ENCODE data around the gene ADGRB3.

ADGRB3 gene

DNA sequence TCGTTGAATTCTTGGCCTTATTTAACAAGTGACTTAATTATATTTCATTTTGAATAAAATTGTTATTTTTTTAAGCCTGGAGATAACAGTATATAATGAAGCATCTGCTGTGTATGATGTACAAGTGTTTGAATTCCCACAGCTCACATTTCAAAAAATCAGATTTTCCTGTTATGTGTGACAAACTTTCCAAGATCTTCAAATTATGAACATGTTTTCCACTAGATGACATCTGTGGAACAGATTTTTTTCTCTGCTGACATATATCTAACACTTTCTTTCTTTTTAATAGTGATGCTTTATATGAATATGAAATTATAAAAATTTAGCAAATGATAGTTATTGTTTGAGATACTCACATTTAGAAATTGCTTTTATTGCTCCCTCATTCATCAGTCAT is 678.9 kb downstream of the ADGRB3 start:
- no peak overlapping the region for H3K4ac ChIP-seq (ENCODE audit: low read length)
- no CpG with 5 or more reads among the region's 1 CpG for WGBS, 2 donors (ENCODE audit: extremely low coverage in 2 of 2, insufficient read length in 2 of 2, insufficient replicate concordance in 1 of 2)
- no peak overlapping the region for H3K4me2 ChIP-seq (ENCODE audit: insufficient read depth, low read length, poor library complexity, severe bottlenecking)
- no peak overlapping the region for H4K91ac ChIP-seq (ENCODE audit: low read depth, low read length, poor library complexity)
- H3K27me3 ChIP-seq (ENCODE audit: control insufficient read depth in 3 of 3, insufficient read depth in 3 of 3, low read depth in 1 of 3, low read length in 3 of 3): no peaks in the 10 kb centered on the region
- no peak overlapping the region for H2BK120ac ChIP-seq (ENCODE audit: low read depth, low read length)
- no peaks in the 10 kb centered on the region for H3K36me3 ChIP-seq (replicated peaks in 1 of 2; ENCODE audit: control insufficient read depth in 2 of 2, insufficient read depth in 2 of 2, low read length in 2 of 2)
- no peaks in the 10 kb centered on the region for H3K9me3 ChIP-seq (replicated peaks in 1 of 2; ENCODE audit: control insufficient read depth in 2 of 2, insufficient read depth in 1 of 2, low read depth in 1 of 2, low read length in 2 of 2)
- H3K4me3 ChIP-seq (ENCODE audit: low read length in 2 of 2): no peak overlapping the region
- no peak overlapping the region for H2BK15ac ChIP-seq (ENCODE audit: low read length)
- H3K23ac ChIP-seq (ENCODE audit: low read depth, low read length, poor library complexity): no peak overlapping the region
- no peak overlapping the region for H2AFZ ChIP-seq (ENCODE audit: low read length)
- H2AK5ac ChIP-seq (ENCODE audit: low read depth, low read length): no peak overlapping the region
- H3K27ac ChIP-seq (replicated peaks; ENCODE audit: low read length): no peak overlapping the region
- H2BK5ac ChIP-seq (ENCODE audit: low read length): no peak overlapping the region
- H3K4me1 ChIP-seq (ENCODE audit: control insufficient read depth in 2 of 2, insufficient read depth in 1 of 2, low read depth in 1 of 2, low read length in 2 of 2): no peaks in the 10 kb centered on the region
- H3K18ac ChIP-seq (ENCODE audit: low read length): no peak overlapping the region
- H4K8ac ChIP-seq (ENCODE audit: low read depth, low read length): no peak overlapping the region
- no peak overlapping the region for H3K9ac ChIP-seq (ENCODE audit: low read depth, low read length, poor library complexity)
- DNase-seq (ENCODE audit: low spot score): no peak
- H3K14ac ChIP-seq (ENCODE audit: low read length): no peak overlapping the region
- H3K79me1 ChIP-seq (ENCODE audit: low read depth, low read length): no peaks in the 10 kb centered on the region
- H2BK12ac ChIP-seq (ENCODE audit: low read length): no peak overlapping the region

DNA sequence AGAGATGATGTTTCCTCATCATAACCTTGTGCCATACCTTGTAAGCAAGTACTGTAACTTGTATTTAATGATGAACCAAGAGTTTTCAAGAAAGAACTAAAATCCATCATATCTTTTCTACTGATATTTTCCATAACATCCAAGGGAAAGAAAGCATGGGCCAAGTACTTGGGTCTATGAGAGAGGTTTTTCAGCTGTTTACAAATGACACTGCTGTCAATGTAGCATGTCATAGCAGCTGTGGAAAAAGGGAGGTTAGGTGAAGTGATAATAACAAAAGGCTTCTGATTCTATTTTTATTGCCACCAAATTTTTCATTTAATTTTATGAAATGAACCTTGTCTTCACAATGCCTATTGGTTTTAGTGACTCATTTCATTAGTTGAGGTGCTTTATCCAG is 679.4 kb downstream of the ADGRB3 start:
- H3K18ac ChIP-seq (ENCODE audit: low read length): no peak overlapping the region
- H2BK12ac ChIP-seq (ENCODE audit: low read length): no peak overlapping the region
- no peak overlapping the region for H3K27ac ChIP-seq (replicated peaks; ENCODE audit: low read length)
- no peak overlapping the region for H3K4me2 ChIP-seq (ENCODE audit: insufficient read depth, low read length, poor library complexity, severe bottlenecking)
- DNase-seq (ENCODE audit: low spot score): no peak
- no peak overlapping the region for H2AK5ac ChIP-seq (ENCODE audit: low read depth, low read length)
- no peak overlapping the region for H4K8ac ChIP-seq (ENCODE audit: low read depth, low read length)
- no peaks in the 10 kb centered on the region for H3K9me3 ChIP-seq (replicated peaks in 1 of 2; ENCODE audit: control insufficient read depth in 2 of 2, insufficient read depth in 1 of 2, low read depth in 1 of 2, low read length in 2 of 2)
- H2AFZ ChIP-seq (ENCODE audit: low read length): no peak overlapping the region
- no peaks in the 10 kb centered on the region for H3K36me3 ChIP-seq (replicated peaks in 1 of 2; ENCODE audit: control insufficient read depth in 2 of 2, insufficient read depth in 2 of 2, low read length in 2 of 2)
- no peak overlapping the region for H2BK5ac ChIP-seq (ENCODE audit: low read length)
- H4K91ac ChIP-seq (ENCODE audit: low read depth, low read length, poor library complexity): no peak overlapping the region
- no peaks in the 10 kb centered on the region for H3K27me3 ChIP-seq (ENCODE audit: control insufficient read depth in 3 of 3, insufficient read depth in 3 of 3, low read depth in 1 of 3, low read length in 3 of 3)
- H3K79me1 ChIP-seq (ENCODE audit: low read depth, low read length): no peaks in the 10 kb centered on the region
- H3K23ac ChIP-seq (ENCODE audit: low read depth, low read length, poor library complexity): no peak overlapping the region
- H3K9ac ChIP-seq (ENCODE audit: low read depth, low read length, poor library complexity): no peak overlapping the region
- no peaks in the 10 kb centered on the region for H3K4me1 ChIP-seq (ENCODE audit: control insufficient read depth in 2 of 2, insufficient read depth in 1 of 2, low read depth in 1 of 2, low read length in 2 of 2)
- no peak overlapping the region for H3K14ac ChIP-seq (ENCODE audit: low read length)
- no peak overlapping the region for H2BK15ac ChIP-seq (ENCODE audit: low read length)
- no peak overlapping the region for H3K4ac ChIP-seq (ENCODE audit: low read length)
- H2BK120ac ChIP-seq (ENCODE audit: low read depth, low read length): no peak overlapping the region
- H3K4me3 ChIP-seq (ENCODE audit: low read length in 2 of 2): no peak overlapping the region

DNA sequence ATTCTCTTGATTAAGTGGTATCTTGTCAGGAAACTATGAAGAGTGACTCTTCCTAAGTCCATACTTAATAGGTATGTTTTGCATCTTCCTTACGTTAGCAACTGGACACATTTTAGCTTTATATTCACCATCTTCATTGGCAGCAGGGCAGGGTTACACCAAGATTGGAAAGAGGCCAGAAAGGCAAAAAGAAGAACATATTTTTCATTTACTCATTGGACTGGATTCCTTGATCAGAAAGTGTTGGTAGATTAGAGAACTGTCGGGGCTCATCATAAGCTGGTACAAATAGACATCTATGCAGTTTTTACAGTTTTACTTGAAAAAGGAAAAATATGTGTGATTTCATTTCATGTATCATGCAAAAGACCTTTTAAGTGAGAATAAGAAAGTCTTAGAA is 696.8 kb downstream of the ADGRB3 start:
- no peak overlapping the region for H3K18ac ChIP-seq (ENCODE audit: low read length)
- no peak overlapping the region for H2BK120ac ChIP-seq (ENCODE audit: low read depth, low read length)
- no peak overlapping the region for H2BK5ac ChIP-seq (ENCODE audit: low read length)
- no CpG with 5 or more reads among the region's 2 CpGs for WGBS, 2 donors (ENCODE audit: extremely low coverage in 2 of 2, insufficient read length in 2 of 2, insufficient replicate concordance in 1 of 2)
- H2BK15ac ChIP-seq (ENCODE audit: low read length): no peak overlapping the region
- H2BK12ac ChIP-seq (ENCODE audit: low read length): no peak overlapping the region
- no peak overlapping the region for H3K4me2 ChIP-seq (ENCODE audit: insufficient read depth, low read length, poor library complexity, severe bottlenecking)
- no peaks in the 10 kb centered on the region for H3K36me3 ChIP-seq (replicated peaks in 1 of 2; ENCODE audit: control insufficient read depth in 2 of 2, insufficient read depth in 2 of 2, low read length in 2 of 2)
- no peak overlapping the region for H3K4me3 ChIP-seq (ENCODE audit: low read length in 2 of 2)
- no peak overlapping the region for H3K14ac ChIP-seq (ENCODE audit: low read length)
- DNase-seq (ENCODE audit: low spot score): no peak
- H4K91ac ChIP-seq (ENCODE audit: low read depth, low read length, poor library complexity): no peak overlapping the region
- H3K9me3 ChIP-seq (replicated peaks in 1 of 2; ENCODE audit: control insufficient read depth in 2 of 2, insufficient read depth in 1 of 2, low read depth in 1 of 2, low read length in 2 of 2): no peaks in the 10 kb centered on the region
- H3K23ac ChIP-seq (ENCODE audit: low read depth, low read length, poor library complexity): no peak overlapping the region
- H2AFZ ChIP-seq (ENCODE audit: low read length): no peak overlapping the region
- no peaks in the 10 kb centered on the region for H3K27me3 ChIP-seq (ENCODE audit: control insufficient read depth in 3 of 3, insufficient read depth in 3 of 3, low read depth in 1 of 3, low read length in 3 of 3)
- H3K27ac ChIP-seq (replicated peaks; ENCODE audit: low read length): no peak overlapping the region
- H3K4ac ChIP-seq (ENCODE audit: low read length): no peak overlapping the region
- H3K9ac ChIP-seq (ENCODE audit: low read depth, low read length, poor library complexity): no peak overlapping the region
- H3K4me1 ChIP-seq (ENCODE audit: control insufficient read depth in 2 of 2, insufficient read depth in 1 of 2, low read depth in 1 of 2, low read length in 2 of 2): peaks cover 0 to 6% of the 10 kb centered on the region in 2 donors
- no peaks in the 10 kb centered on the region for H3K79me1 ChIP-seq (ENCODE audit: low read depth, low read length)
- H2AK5ac ChIP-seq (ENCODE audit: low read depth, low read length): no peak overlapping the region
- H4K8ac ChIP-seq (ENCODE audit: low read depth, low read length): no peak overlapping the region

DNA sequence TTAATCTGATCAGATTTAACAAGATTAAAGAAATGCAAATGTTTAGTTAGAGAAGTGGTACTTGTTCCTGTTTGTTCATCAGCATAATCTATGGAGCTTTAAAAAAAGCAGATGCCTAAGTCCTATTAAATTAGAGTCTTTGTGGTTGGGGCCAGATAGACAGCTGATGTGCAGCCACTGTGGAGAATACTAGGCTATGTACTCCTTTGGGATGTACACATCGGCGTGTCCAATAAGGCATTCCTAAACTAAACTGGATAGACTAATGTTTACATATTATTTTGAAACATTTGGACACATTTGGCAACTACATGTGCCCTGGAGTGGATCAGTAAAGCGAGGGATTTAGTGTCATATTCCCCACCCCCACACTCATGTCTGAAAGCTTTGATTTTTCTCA is 702.2 kb downstream of the ADGRB3 start:
- WGBS, 2 donors (ENCODE audit: extremely low coverage in 2 of 2, insufficient read length in 2 of 2, insufficient replicate concordance in 1 of 2): no CpG with 5 or more reads among the region's 3 CpGs
- DNase-seq (ENCODE audit: low spot score): no peak
- no peak overlapping the region for H3K27ac ChIP-seq (replicated peaks; ENCODE audit: low read length)
- H2AK5ac ChIP-seq (ENCODE audit: low read depth, low read length): no peak overlapping the region
- H4K8ac ChIP-seq (ENCODE audit: low read depth, low read length): no peak overlapping the region
- H3K4me2 ChIP-seq (ENCODE audit: insufficient read depth, low read length, poor library complexity, severe bottlenecking): no peak overlapping the region
- no peak overlapping the region for H3K4me3 ChIP-seq (ENCODE audit: low read length in 2 of 2)
- no peaks in the 10 kb centered on the region for H3K79me1 ChIP-seq (ENCODE audit: low read depth, low read length)
- H3K23ac ChIP-seq (ENCODE audit: low read depth, low read length, poor library complexity): no peak overlapping the region
- H3K36me3 ChIP-seq (replicated peaks in 1 of 2; ENCODE audit: control insufficient read depth in 2 of 2, insufficient read depth in 2 of 2, low read length in 2 of 2): no peaks in the 10 kb centered on the region
- no peak overlapping the region for H3K4ac ChIP-seq (ENCODE audit: low read length)
- H2BK15ac ChIP-seq (ENCODE audit: low read length): no peak overlapping the region
- H2BK12ac ChIP-seq (ENCODE audit: low read length): no peak overlapping the region
- no peak overlapping the region for H3K9ac ChIP-seq (ENCODE audit: low read depth, low read length, poor library complexity)
- H3K14ac ChIP-seq (ENCODE audit: low read length): no peak overlapping the region
- no peak overlapping the region for H2BK120ac ChIP-seq (ENCODE audit: low read depth, low read length)
- no peak overlapping the region for H2BK5ac ChIP-seq (ENCODE audit: low read length)
- no peak overlapping the region for H3K18ac ChIP-seq (ENCODE audit: low read length)
- H3K9me3 ChIP-seq (replicated peaks in 1 of 2; ENCODE audit: control insufficient read depth in 2 of 2, insufficient read depth in 1 of 2, low read depth in 1 of 2, low read length in 2 of 2): no peaks in the 10 kb centered on the region
- H3K27me3 ChIP-seq (ENCODE audit: control insufficient read depth in 3 of 3, insufficient read depth in 3 of 3, low read depth in 1 of 3, low read length in 3 of 3): no peaks in the 10 kb centered on the region
- no peak overlapping the region for H2AFZ ChIP-seq (ENCODE audit: low read length)
- H3K4me1 ChIP-seq (ENCODE audit: control insufficient read depth in 2 of 2, insufficient read depth in 1 of 2, low read depth in 1 of 2, low read length in 2 of 2): peaks cover 0 to 7% of the 10 kb centered on the region in 2 donors
- H4K91ac ChIP-seq (ENCODE audit: low read depth, low read length, poor library complexity): no peak overlapping the region

Data from neuronal stem cell (in vitro differentiated cells).